ENCODE data around the gene ZNF165. TPM values are rescaled to one million over a fixed set of nuclear protein-coding genes. Genes with fewer than 3 reads are reported as not detected.
"Not testable (repeated sequence)": the region's sequence is repeated elsewhere in the genome, so short reads cannot be mapped to it uniquely, and the experiment has no call there.

The ZNF165 gene
- polyA plus RNA-seq, 1 donor from 2014 or later = 1.4 TPM

GRCh38 chr6:28090917-28091586 lies 10.7 kb downstream of the ZNF165 start:
- no peaks in the 10 kb centered on the region for H3K9me2 ChIP-seq (ENCODE audit: insufficient read depth, low read length)
- H3K9ac ChIP-seq (ENCODE audit: low read length) = no peak overlapping the region
- H3K27ac ChIP-seq (ENCODE audit: low read length) = no peak overlapping the region
- peaks cover 3% of the 10 kb centered on the region for H3K36me3 ChIP-seq (ENCODE audit: insufficient read depth, low read length)
- H3K79me2 ChIP-seq (replicated peaks; ENCODE audit: insufficient read depth, low read length) = no peaks in the 10 kb centered on the region
- H2AFZ ChIP-seq (ENCODE audit: low read depth, low read length) = no peak overlapping the region
- H3K4me2 ChIP-seq (ENCODE audit: low read length) = no peak overlapping the region
- H3K27me3 ChIP-seq (ENCODE audit: insufficient read depth, low read depth, low read length) = no peaks in the 10 kb centered on the region
- TF ChIP-seq SMC3 (conservative IDR thresholded peaks at IDR 0.05; ENCODE audit: poor library complexity) = no peak
- no peak for TF ChIP-seq RAD21 (conservative IDR thresholded peaks at IDR 0.05)
- no peak for TF ChIP-seq REST (IDR thresholded peaks at IDR 0.05; ENCODE audit: borderline replicate concordance)
- TF ChIP-seq EP300 (conservative IDR thresholded peaks at IDR 0.05; ENCODE audit: poor library complexity, severe bottlenecking) = no peak
- no peak for TF ChIP-seq MXI1 (conservative IDR thresholded peaks at IDR 0.05; ENCODE audit: poor library complexity, severe bottlenecking)
- TF ChIP-seq CTCF (IDR thresholded peaks at IDR 0.05; ENCODE audit: poor library complexity, severe bottlenecking) = no peak
- TF ChIP-seq EZH2 (IDR thresholded peaks at IDR 0.05; ENCODE audit: borderline replicate concordance, insufficient read depth, low read length, poor library complexity, severe bottlenecking) = no peak
- no peak for TF ChIP-seq POLR2AphosphoS5 (IDR thresholded peaks at IDR 0.05)
- TF ChIP-seq TAF1 (IDR thresholded peaks at IDR 0.05; ENCODE audit: low read depth) = no peak
- H3K9me3 ChIP-seq (ENCODE audit: low read length) = no peaks in the 10 kb centered on the region
- H3K4me3 ChIP-seq (ENCODE audit: low read length) = no peak overlapping the region
- H4K20me1 ChIP-seq (ENCODE audit: insufficient read depth) = no peaks in the 10 kb centered on the region
- no peaks in the 10 kb centered on the region for H3F3A ChIP-seq (ENCODE audit: insufficient read depth, low read length, poor library complexity, severe bottlenecking)

- H3F3A ChIP-seq (ENCODE audit: insufficient read depth, low read length, poor library complexity, severe bottlenecking); H3K9me2 ChIP-seq (ENCODE audit: insufficient read depth, low read length); H2AFZ ChIP-seq (ENCODE audit: low read depth, low read length); H3K79me2 ChIP-seq (replicated peaks; ENCODE audit: insufficient read depth, low read length); H3K27me3 ChIP-seq (ENCODE audit: insufficient read depth, low read depth, low read length); H3K9me3 ChIP-seq (ENCODE audit: low read length); H3K9ac ChIP-seq (ENCODE audit: low read length); H4K20me1 ChIP-seq (ENCODE audit: insufficient read depth); H3K36me3 ChIP-seq (ENCODE audit: insufficient read depth, low read length); H3K27ac ChIP-seq (ENCODE audit: low read length); H3K4me2 ChIP-seq (ENCODE audit: low read length); H3K4me3 ChIP-seq (ENCODE audit: low read length): not testable (repeated sequence)
These were observed 21.9 kb downstream of the ZNF165 start for GRCh38 chr6:28102222-28102621.

GRCh38 chr6:28102699-28103098 lies 22.3 kb downstream of the ZNF165 start:
- not testable (repeated sequence) for H4K20me1 ChIP-seq (ENCODE audit: insufficient read depth); H3K9ac ChIP-seq (ENCODE audit: low read length); H3K4me2 ChIP-seq (ENCODE audit: low read length); H3K4me3 ChIP-seq (ENCODE audit: low read length); H3K9me2 ChIP-seq (ENCODE audit: insufficient read depth, low read length); H3K79me2 ChIP-seq (replicated peaks; ENCODE audit: insufficient read depth, low read length); H3K36me3 ChIP-seq (ENCODE audit: insufficient read depth, low read length); H3K27me3 ChIP-seq (ENCODE audit: insufficient read depth, low read depth, low read length); H3F3A ChIP-seq (ENCODE audit: insufficient read depth, low read length, poor library complexity, severe bottlenecking); H3K9me3 ChIP-seq (ENCODE audit: low read length); H3K27ac ChIP-seq (ENCODE audit: low read length); H2AFZ ChIP-seq (ENCODE audit: low read depth, low read length)
